22Rv1 (cell line): ENCODE results near the gene EME2.

ENCODE experiments used
- CTCF ChIP-seq: fragments of 450-650 bp; IDR thresholded peaks from 2 replicates; pipeline ENCODE4 v1.5.1; 2017; ENCODE audit warnings: mild to moderate bottlenecking
- ZFX ChIP-seq: fragments of 450-650 bp; IDR thresholded peaks from 2 replicates; pipeline ENCODE4 v1.6.1; 2017; ENCODE audit warnings: antibody characterized with exemption, borderline replicate concordance

- TF ChIP-seq ZFX: no peak
- no peak for TF ChIP-seq CTCF
Observed at GRCh38 chr16:1727651-1728624, 44.7 kb upstream of the EME2 start.
